ENCODE data around the gene IRAK2.
A peak's percentile ranks its signal among the peaks of the same experiment; 100 is the strongest.

The IRAK2 gene

GRCh38 chr3:10196389-10197052 is 31.8 kb downstream of the IRAK2 start:
- peak; percentile 96 for DNase-seq (ENCODE audit: low read depth)
- H3K4me3 ChIP-seq (ENCODE audit: low read depth, low read length): no peak overlapping the region
- TF ChIP-seq CTCF (IDR thresholded peaks at IDR 0.05; ENCODE audit: low read depth, low read length) (no peak), MYC (IDR thresholded peaks at IDR 0.05; ENCODE audit: low read depth, low read length) (no peak), MAX (IDR thresholded peaks at IDR 0.05; ENCODE audit: low read depth, low read length) (no peak), POLR2A (IDR thresholded peaks at IDR 0.05; ENCODE audit: extremely low read depth, insufficient read length) (no peak)

- TF ChIP-seq POLR2A (IDR thresholded peaks at IDR 0.05; ENCODE audit: extremely low read depth, insufficient read length): no peak
- no peak for TF ChIP-seq MYC (IDR thresholded peaks at IDR 0.05; ENCODE audit: low read depth, low read length)
- H3K4me3 ChIP-seq (ENCODE audit: low read depth, low read length): no peak overlapping the region
- peak; percentile 25 for DNase-seq (ENCODE audit: low read depth)
These were observed 33.5 kb downstream of the IRAK2 start for GRCh38 chr3:10198226-10198625.

GRCh38 chr3:10198761-10199649 is 34.3 kb downstream of the IRAK2 start:
- no peak for TF ChIP-seq CTCF (IDR thresholded peaks at IDR 0.05; ENCODE audit: low read depth, low read length)
- no peak for TF ChIP-seq MAX (IDR thresholded peaks at IDR 0.05; ENCODE audit: low read depth, low read length)
- no peak for TF ChIP-seq POLR2A (IDR thresholded peaks at IDR 0.05; ENCODE audit: extremely low read depth, insufficient read length)
- no peak for TF ChIP-seq MYC (IDR thresholded peaks at IDR 0.05; ENCODE audit: low read depth, low read length)
- peak; percentile 76 for DNase-seq (ENCODE audit: low read depth)

GRCh38 chr3:10204921-10205320 is 40.2 kb downstream of the IRAK2 start:
- no peak for TF ChIP-seq CTCF (IDR thresholded peaks at IDR 0.05; ENCODE audit: low read depth, low read length)
- no peak for TF ChIP-seq MYC (IDR thresholded peaks at IDR 0.05; ENCODE audit: low read depth, low read length)
- no peak for TF ChIP-seq POLR2A (IDR thresholded peaks at IDR 0.05; ENCODE audit: extremely low read depth, insufficient read length)
- no peak for TF ChIP-seq MAX (IDR thresholded peaks at IDR 0.05; ENCODE audit: low read depth, low read length)
- H3K4me3 ChIP-seq (ENCODE audit: low read depth, low read length): no peak overlapping the region
- no peak for DNase-seq (ENCODE audit: low read depth)

More at GRCh38 chr3:10198761-10199649, 34.3 kb downstream of the IRAK2 start:
- no peak overlapping the region for H3K4me3 ChIP-seq (ENCODE audit: low read depth, low read length)

GRCh38 chr3:10205451-10206165 is 40.9 kb downstream of the IRAK2 start:
- no peak overlapping the region for H3K4me3 ChIP-seq (ENCODE audit: low read depth, low read length)
- no peak for DNase-seq (ENCODE audit: low read depth)
- no peak for TF ChIP-seq MYC (IDR thresholded peaks at IDR 0.05; ENCODE audit: low read depth, low read length)
- no peak for TF ChIP-seq CTCF (IDR thresholded peaks at IDR 0.05; ENCODE audit: low read depth, low read length)
- TF ChIP-seq POLR2A (IDR thresholded peaks at IDR 0.05; ENCODE audit: extremely low read depth, insufficient read length): no peak
- no peak for TF ChIP-seq MAX (IDR thresholded peaks at IDR 0.05; ENCODE audit: low read depth, low read length)

GRCh38 chr3:10206166-10206511 is 41.4 kb downstream of the IRAK2 start:
- TF ChIP-seq CTCF (IDR thresholded peaks at IDR 0.05; ENCODE audit: low read depth, low read length) (no peak), POLR2A (IDR thresholded peaks at IDR 0.05; ENCODE audit: extremely low read depth, insufficient read length) (no peak), MYC (IDR thresholded peaks at IDR 0.05; ENCODE audit: low read depth, low read length) (no peak), MAX (IDR thresholded peaks at IDR 0.05; ENCODE audit: low read depth, low read length) (no peak)
- H3K4me3 ChIP-seq (ENCODE audit: low read depth, low read length): no peak overlapping the region

More at GRCh38 chr3:10206166-10206511, 41.4 kb downstream of the IRAK2 start:
- no peak for DNase-seq (ENCODE audit: low read depth)
